GM19238 (cell line): Measurements from ENCODE around the gene FERMT3.
A peak's percentile ranks its signal among the peaks of the same experiment; 100 is the strongest.

ENCODE experiments used
- DNase-seq: peaks from one replicate; pipeline ENCODE4 v3.0.0; 2011; ENCODE audit warnings: low spot score; ENCODE audit not compliant: insufficient read length

FERMT3 gene

GRCh38 chr11:64247729-64248531, 41.4 kb downstream of the FERMT3 start:
- no peak for DNase-seq

GRCh38 chr11:64248578-64248977, 42.1 kb downstream of the FERMT3 start:
- DNase-seq = no peak

DNA sequence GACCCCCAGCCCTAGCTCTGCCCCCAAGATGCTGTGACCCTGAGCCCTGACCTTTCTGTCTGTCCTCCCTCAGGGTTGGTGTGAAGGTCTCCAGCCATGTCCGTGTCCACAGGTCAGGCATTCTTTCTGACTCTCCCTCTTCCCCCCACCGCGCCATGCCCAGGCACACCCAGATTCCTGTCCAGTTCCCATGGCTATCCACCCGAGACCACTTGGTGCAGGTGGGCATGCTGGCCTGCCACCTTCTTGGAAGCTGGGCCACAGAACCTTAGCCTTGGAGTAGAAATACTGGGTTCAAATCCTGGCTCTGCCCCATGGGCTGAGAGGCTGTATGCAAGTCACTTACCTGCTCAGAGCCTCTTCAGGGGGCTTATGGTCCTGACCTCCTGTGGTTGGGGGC, 42.5 kb downstream of the FERMT3 start:
- no peak for DNase-seq

GRCh38 chr11:64249563-64250414, 43.3 kb downstream of the FERMT3 start:
- no peak for DNase-seq

DNA sequence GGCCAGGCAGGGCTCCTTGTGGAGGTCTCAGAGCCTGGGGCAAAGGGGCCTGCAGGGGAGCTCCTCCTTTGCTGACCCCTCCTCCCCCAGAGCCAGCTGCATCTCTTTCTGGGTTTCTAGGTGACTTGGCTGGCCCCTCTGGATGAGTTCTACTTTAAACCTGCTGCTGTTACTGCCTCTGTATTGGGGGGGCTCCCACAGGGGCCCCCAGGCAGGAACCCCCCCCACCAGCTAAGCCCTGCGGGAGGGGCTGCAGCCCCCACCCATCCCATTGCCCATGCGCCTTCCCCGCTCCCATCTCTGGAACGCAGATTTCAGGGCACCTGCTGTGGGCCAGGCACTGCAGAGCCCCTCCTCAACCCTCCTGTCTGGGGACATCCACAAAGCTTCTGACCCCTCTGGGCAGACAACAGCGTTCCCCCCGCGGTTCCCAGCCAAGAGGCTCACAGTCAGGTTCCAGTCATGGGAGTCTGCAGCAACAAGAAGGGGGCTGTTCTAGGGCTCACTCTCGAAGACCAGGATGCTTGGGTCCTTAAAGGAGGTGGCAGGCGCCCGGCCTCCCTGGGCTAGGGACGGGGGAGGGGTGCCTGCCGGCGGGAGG, 44.0 kb downstream of the FERMT3 start:
- DNase-seq = no peak

- DNase-seq = peak; percentile 92
Observed at GRCh38 chr11:64251016-64251752, 44.7 kb downstream of the FERMT3 start, which contains the start of gene PLCB3. Gene PLCB3, plus strand, starts transcription at chr11:64251530. Its CDS starts 120 bp downstream, at chr11:64251650.

GRCh38 chr11:64251753-64252002, 45.2 kb downstream of the FERMT3 start:
- no peak for DNase-seq

DNA sequence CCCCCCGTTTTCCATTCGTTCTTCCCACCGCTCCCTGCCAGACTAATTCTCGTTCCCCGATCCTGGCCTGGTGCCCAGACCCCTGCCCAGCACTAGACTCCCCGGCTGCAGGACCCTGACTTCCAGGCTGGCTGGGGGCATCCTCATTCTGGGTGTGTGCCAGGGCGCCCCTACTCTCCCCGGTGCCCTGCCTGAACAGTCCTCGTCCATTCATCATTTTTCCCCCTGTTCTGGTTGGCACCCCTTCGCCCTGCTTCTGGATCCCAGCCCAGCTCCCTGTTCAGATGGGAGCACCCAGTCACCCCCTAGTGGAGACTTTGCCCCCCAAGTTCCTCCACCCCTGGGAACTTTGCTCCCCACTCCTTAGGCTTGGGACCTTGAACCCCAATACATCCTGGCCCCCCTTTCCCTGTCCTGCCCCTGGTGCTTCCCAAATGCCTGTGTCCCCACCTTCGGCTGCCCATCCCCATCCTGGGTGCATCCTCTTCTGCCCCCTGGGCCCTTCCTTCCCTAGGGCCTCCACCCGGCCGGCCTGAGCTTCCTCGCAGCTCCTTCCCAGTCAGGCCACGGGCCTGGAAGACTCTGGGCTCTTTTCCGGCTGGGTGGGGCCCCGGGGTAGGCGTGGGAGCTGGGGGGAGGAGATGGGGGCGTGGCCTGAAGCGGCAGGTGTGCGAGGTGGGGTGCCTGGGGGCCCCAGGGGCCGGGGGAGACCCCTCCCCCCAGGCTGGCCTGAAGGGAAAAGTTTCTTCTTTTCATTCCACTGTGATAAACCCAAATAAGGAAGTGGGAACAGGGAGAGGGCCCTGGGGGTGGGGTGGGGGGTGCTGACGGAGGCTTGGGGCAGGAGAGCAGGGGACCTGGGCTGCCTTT, 45.7 kb downstream of the FERMT3 start:
- peak; percentile 64 for DNase-seq

DNA sequence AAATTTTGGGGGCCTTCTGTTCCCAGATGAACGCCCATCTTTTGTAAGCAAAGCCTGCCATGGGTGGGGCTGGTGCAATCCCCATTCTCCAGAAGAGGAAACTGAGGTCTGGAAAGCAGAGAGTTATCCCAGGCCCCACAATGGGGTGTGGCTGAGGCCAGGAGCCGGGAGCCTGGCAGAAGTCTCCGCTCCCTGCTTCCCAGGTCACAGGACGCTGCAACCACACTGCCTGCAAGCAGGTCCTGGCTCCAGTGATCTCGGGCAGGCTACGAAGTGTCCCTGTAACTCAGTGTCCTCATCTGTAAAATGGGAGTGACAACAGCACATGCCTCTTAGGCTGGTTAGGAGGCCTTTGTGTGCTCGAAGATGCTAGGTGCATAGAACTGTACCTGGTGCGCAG, 46.5 kb downstream of the FERMT3 start:
- DNase-seq = no peak

DNA sequence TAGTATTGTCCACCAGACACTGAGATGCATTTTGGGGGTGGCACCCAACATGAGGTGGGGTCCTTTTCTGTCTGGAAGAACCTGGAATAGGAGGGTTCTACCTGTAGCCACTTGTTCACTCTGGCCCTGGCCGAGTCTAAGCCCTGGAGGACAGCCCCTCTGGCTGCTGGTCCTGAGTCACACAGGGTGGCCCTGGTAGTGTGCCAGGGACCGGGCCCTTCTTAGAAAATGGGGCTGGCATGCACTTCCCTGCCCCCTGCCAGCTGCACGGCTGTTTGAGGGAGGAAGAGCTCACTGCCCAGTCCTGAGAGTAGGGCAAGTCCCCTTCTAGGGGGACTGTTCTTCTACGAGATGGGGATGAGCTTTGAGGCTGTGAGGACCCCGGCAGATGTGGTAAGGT, 47.0 kb downstream of the FERMT3 start:
- DNase-seq = no peak

- DNase-seq = no peak
Observed at GRCh38 chr11:64254326-64254725, 47.8 kb downstream of the FERMT3 start.

DNA sequence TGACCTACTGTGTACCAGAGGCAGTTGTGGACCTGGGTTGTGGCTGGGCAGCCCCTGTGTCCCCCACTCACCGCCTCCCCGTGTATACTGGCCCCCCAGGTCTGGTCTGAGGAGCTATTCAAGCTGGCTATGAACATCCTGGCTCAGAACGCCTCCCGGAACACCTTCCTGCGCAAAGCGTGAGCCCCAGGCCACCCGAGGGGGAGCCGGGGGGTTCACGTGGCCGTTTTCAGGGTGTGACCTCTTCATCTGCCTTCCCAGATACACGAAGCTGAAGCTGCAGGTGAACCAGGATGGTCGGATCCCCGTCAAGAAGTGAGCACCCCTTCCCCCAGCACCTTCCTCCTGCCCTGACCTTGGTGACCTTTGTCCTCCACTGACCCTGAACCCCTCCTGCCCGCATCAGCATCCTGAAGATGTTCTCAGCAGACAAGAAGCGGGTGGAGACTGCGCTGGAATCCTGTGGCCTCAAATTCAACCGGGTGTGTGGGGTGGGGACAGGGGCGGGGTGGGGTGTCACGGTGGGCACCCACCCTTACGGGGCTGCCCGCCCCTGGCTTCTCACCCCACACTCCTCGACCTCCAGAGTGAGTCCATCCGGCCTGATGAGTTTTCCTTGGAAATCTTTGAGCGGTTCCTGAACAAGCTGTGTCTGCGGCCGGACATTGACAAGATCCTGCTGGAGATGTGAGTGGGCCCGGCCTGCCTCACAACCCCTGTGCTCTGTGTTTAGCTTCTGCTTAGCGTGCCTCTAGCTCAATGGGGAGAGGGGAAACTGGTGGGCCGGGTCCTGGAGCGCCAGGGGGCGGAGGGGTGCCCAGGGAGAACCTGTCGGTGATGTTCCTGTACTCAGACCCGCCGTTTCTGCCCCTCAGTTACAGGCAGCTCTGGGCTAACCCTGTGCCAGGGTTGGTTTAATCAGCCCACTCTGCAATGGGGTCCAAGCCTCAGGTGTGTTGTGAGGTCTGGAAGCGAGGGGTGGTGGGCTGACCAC, 48.9 kb downstream of the FERMT3 start:
- DNase-seq = no peak

GRCh38 chr11:64256300-64256699, 49.8 kb downstream of the FERMT3 start:
- no peak for DNase-seq

GRCh38 chr11:64258356-64258755, 51.8 kb downstream of the FERMT3 start:
- DNase-seq = no peak

DNA sequence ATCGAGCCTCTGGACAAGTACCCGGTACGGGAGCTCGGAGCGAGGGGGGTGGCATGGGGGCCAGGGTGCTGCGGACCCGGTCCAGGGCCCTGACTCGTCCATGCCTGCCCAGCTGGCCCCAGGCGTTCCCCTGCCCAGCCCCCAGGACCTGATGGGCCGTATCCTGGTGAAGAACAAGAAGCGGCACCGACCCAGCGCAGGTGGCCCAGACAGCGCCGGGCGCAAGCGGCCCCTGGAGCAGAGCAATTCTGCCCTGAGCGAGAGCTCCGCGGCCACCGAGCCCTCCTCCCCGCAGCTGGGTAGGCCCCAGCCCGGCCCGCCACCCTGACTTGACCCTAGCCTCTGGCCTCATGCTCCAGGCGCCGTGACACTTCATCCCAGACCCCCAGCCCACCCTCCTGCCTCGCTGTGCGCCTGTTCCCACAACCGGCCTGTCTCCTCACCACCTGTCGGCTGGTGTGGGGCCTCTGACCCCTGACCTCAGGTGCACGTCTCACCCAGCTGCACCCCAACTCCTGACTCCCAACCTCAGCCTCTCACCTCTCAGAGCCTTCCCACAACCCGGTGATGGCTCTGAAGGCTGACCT, 52.5 kb downstream of the FERMT3 start:
- no peak for DNase-seq

DNA sequence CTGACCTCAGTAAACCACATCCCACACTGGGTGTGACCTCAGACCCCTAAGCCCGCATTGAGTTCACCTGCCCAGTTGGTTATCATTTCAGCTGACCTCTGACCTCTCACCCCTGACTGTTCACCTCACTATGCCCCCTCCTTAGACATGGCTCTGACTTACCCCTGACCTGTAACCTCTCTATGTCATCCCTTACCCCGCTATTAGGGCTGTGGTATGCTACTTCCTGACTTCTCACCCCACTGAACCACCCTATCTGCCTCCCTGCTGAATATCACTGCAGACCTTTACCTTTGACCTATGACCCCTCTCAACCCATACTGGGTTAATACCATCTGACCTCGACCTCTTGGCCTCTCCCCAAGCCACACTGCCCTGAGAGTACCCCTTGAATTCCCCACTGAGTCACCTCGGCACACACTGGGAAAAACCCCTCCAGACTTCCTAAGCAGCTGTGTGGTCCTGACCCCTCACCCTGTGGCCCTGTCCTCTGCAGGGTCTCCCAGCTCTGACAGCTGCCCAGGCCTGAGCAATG, 53.1 kb downstream of the FERMT3 start:
- no peak for DNase-seq

DNA sequence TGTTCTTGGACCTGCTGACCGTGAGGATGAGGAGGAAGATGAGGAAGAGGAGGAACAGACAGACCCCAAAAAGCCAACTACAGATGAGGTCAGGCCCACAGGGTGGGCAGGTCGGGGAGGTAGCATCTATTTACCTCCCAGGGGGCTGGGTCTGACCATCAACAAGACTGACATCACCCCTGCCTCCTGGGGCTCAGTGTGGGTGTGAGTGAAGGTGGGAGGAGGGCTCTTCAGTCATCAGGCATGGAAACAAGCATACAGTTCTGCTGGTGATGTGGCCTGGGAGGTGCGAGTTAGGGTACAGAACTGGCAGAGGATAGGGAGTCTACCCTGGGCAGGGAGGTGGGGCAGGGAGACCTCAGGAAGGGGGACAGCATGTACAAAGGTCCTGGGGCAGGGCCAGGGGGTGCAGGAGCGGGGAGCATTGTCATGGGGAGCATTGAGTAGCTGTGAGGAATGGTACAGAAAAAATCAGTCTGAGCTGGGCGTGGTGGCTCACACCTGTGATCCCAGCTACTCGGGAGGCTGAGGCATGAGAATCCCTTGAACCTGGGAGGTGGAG, 53.7 kb downstream of the FERMT3 start:
- DNase-seq = no peak

GRCh38 chr11:64261556-64262080, 55.1 kb downstream of the FERMT3 start:
- no peak for DNase-seq
